Keratinocyte (primary cell): ENCODE results near the gene FAM83B.

Experiments used
- EZH2 ChIP-seq: IDR thresholded peaks from one replicate; pipeline ENCODE4 v1.6.1; 2012; ENCODE audit warnings: inconsistent platforms, mild to moderate bottlenecking, low read length, moderate library complexity
- TF ChIP-seq, protein P1 (sequence below), 3 experiments: IDR thresholded peaks in 1 of 3; conservative IDR thresholded peaks in 1 of 3; optimal IDR thresholded peaks in 1 of 3; 2 replicates in 2 of 3; 3 replicates in 1 of 3; pipeline versions ENCODE3 to v1.5.1; 2011; ENCODE audit warnings: low read length in 3 of 3, mild to moderate bottlenecking in 3 of 3, moderate library complexity in 2 of 3, control low read depth in 1 of 3, inconsistent platforms in 1 of 3; ENCODE audit not compliant: insufficient read depth in 2 of 3; ENCODE audit errors: extremely low read depth in 1 of 3

DNA sequence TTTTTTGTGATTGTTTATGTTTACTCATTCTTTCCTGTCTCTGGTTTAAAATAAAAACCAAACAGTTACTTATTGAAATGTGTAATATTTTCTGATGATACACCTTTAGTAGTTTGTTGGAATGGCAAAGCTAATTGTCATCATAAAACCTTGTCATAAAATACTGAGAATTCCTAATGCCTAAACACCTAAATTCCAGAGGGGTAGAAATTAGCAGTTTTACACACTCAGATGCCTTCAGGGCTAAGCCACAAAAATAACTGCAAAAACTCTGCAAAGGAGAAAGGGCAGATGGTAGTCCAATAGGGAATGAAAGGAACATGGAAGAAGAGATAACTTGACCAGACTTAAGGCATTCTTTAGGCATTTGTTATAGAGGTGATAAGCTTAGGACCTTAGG is 30.3 kb downstream of the FAM83B start:
- TF ChIP-seq, protein P1, sequence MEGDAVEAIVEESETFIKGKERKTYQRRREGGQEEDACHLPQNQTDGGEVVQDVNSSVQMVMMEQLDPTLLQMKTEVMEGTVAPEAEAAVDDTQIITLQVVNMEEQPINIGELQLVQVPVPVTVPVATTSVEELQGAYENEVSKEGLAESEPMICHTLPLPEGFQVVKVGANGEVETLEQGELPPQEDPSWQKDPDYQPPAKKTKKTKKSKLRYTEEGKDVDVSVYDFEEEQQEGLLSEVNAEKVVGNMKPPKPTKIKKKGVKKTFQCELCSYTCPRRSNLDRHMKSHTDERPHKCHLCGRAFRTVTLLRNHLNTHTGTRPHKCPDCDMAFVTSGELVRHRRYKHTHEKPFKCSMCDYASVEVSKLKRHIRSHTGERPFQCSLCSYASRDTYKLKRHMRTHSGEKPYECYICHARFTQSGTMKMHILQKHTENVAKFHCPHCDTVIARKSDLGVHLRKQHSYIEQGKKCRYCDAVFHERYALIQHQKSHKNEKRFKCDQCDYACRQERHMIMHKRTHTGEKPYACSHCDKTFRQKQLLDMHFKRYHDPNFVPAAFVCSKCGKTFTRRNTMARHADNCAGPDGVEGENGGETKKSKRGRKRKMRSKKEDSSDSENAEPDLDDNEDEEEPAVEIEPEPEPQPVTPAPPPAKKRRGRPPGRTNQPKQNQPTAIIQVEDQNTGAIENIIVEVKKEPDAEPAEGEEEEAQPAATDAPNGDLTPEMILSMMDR (optimal IDR thresholded peaks at IDR 0.05 in 1 of 3, IDR thresholded peaks at IDR 0.05 in 1 of 3, conservative IDR thresholded peaks at IDR 0.05 in 1 of 3; ENCODE audit: extremely low read depth in 1 of 3, insufficient read depth in 2 of 3, low read length in 3 of 3): no peak
- no peak for TF ChIP-seq EZH2
